GM21367 (cell line): ENCODE results near the gene FHIT.

Experiments used
- ATAC-seq: cut with Tn5 transposase; IDR thresholded peaks from one replicate; pipeline ENCODE4 v1.9.1; 2021; ENCODE audit not compliant: unreplicated experiment

FHIT gene

GRCh38 chr3:59876533-59877062 is 1374.7 kb downstream of the FHIT start:
- ATAC-seq = no peak

- no peak for ATAC-seq
Measured at GRCh38 chr3:59873576-59874230, 1377.5 kb downstream of the FHIT start.

- ATAC-seq = no peak
Measured at GRCh38 chr3:59872128-59872527, 1379.1 kb downstream of the FHIT start.

GRCh38 chr3:59867185-59868002 is 1383.9 kb downstream of the FHIT start:
- no peak for ATAC-seq

- no peak for ATAC-seq
Measured at GRCh38 chr3:59866076-59866475, 1385.2 kb downstream of the FHIT start.

- ATAC-seq = no peak
Measured at GRCh38 chr3:59865351-59865750, 1385.9 kb downstream of the FHIT start.

- no peak for ATAC-seq
Measured at GRCh38 chr3:59862686-59863085, 1388.6 kb downstream of the FHIT start.

- peak; percentile 98 for ATAC-seq
Measured at GRCh38 chr3:59857589-59858346, 1393.5 kb downstream of the FHIT start.

- ATAC-seq = no peak
Measured at GRCh38 chr3:59856934-59857460, 1394.3 kb downstream of the FHIT start.

- no peak for ATAC-seq
Measured at GRCh38 chr3:59854061-59854709, 1397.1 kb downstream of the FHIT start.

- ATAC-seq = no peak
Measured at GRCh38 chr3:59850417-59850816, 1400.8 kb downstream of the FHIT start.

- ATAC-seq = no peak
Measured at GRCh38 chr3:59845386-59845785, 1405.9 kb downstream of the FHIT start.

GRCh38 chr3:59843821-59844220 is 1407.4 kb downstream of the FHIT start:
- ATAC-seq = no peak

- ATAC-seq = peak; percentile 95
Measured at GRCh38 chr3:59839810-59840515, 1411.3 kb downstream of the FHIT start.

- ATAC-seq = no peak
Measured at GRCh38 chr3:59839283-59839682, 1412.0 kb downstream of the FHIT start.

GRCh38 chr3:59836531-59836930 is 1414.7 kb downstream of the FHIT start:
- no peak for ATAC-seq

GRCh38 chr3:59832702-59833101 is 1418.5 kb downstream of the FHIT start:
- no peak for ATAC-seq

GRCh38 chr3:59832241-59832640 is 1419.0 kb downstream of the FHIT start:
- ATAC-seq = no peak

- no peak for ATAC-seq
Measured at GRCh38 chr3:59831394-59831793, 1419.9 kb downstream of the FHIT start.

GRCh38 chr3:59829527-59829926 is 1421.7 kb downstream of the FHIT start:
- no peak for ATAC-seq
